Activated CD8-positive, alpha-beta T cell treated with anti-CD3 and anti-CD28 coated beads for 36 hours (primary cell): ENCODE data around the gene STRIP1. TPM values are rescaled to one million over a fixed set of nuclear protein-coding genes. Genes with fewer than 3 reads are reported as not detected.

ENCODE experiments used
- ATAC-seq: fragments of 200-7000 bp; cut with Tn5 transposase; one replicate; pipeline ENCODE4 v1.10.0; 2021; ENCODE audit warnings: mild to moderate bottlenecking, moderate library complexity
- CTCF ChIA-PET: fragments of 350-600 bp; sonication (Branson Sonifier 250); formaldehyde crosslinking; loops from one replicate; lab custom pipeline; 2021; ENCODE audit warnings: antibody characterized with exemption; lab: Charles Lee
- POLR2A ChIA-PET: fragments of 350-600 bp; sonication (Branson Sonifier 250); formaldehyde crosslinking; loops from one replicate; lab custom pipeline; 2021; ENCODE audit warnings: antibody characterized with exemption; lab: Charles Lee
- DNase-seq: peaks from one replicate; pipeline ENCODE4 v3.0.0-alpha.2; 2020
- H3K27ac Mint-ChIP-seq: one replicate; pipeline ENCODE4 v1.8.0; 2021; ENCODE audit warnings: mild to moderate bottlenecking, mixed read lengths
- H3K27me3 Mint-ChIP-seq: one replicate; pipeline ENCODE4 v1.8.0; 2021; ENCODE audit warnings: mixed read lengths
- H3K36me3 Mint-ChIP-seq: one replicate; pipeline ENCODE4 v1.8.0; 2021; ENCODE audit warnings: low read depth, mixed read lengths
- H3K4me1 Mint-ChIP-seq: one replicate; pipeline ENCODE4 v1.8.0; 2021; ENCODE audit warnings: low read depth, mixed read lengths
- H3K4me3 Mint-ChIP-seq: one replicate; pipeline ENCODE4 v1.8.0; 2021; ENCODE audit warnings: mild to moderate bottlenecking, moderate library complexity, mixed read lengths
- H3K9me3 Mint-ChIP-seq: one replicate; pipeline ENCODE4 v1.8.0; 2021; ENCODE audit warnings: mixed read lengths
- CTCF ChIP-seq: fragments of 200-600 bp; IDR thresholded peaks from one replicate; pipeline ENCODE4 v1.8.0; 2022; ENCODE audit warnings: antibody characterized with exemption, mild to moderate bottlenecking
- intact Hi-C: fragments of 100-400 bp; cut with micrococcal nuclease; formaldehyde crosslinking; loops from one replicate; pipeline ENCODE4 v1.10.0; 2022
- total RNA-seq, 2 experiments: library from RNA; stranded (reverse); gene quantifications; one replicate each; pipeline ENCODE4 v1.2.3, GENCODE V29; 2021

STRIP1 gene
- total RNA-seq, 2 experiments from 2014 or later, result 24.6 to 24.8 TPM

GRCh38 chr1:109988349-109988914 lies 46.0 kb upstream of the STRIP1 start:
- H3K4me3 Mint-ChIP-seq, result no peak overlapping the region
- no peaks in the 10 kb centered on the region for H3K27me3 Mint-ChIP-seq
- H3K9me3 Mint-ChIP-seq, result no peaks in the 10 kb centered on the region
- ChIA-PET CTCF (interaction anchor here (1.3 to 18.3 kb wide), 3 partner anchors 41 to 348 kb away, joined by 5 to 745 read pairs (median 6); no protein-coding TSS in a partner anchor), POLR2A (interaction anchor here (1.0 to 1.7 kb wide), 3 partner anchors 73 to 333 kb away, joined by 3 to 4 read pairs (median 3); no protein-coding TSS in a partner anchor)
- peaks cover 17% of the 10 kb centered on the region for H3K36me3 Mint-ChIP-seq
- DNase-seq (no peak), ATAC-seq (no peak)
- peaks cover 47% of the 10 kb centered on the region for H3K4me1 Mint-ChIP-seq
- intact Hi-C loops, result loop anchor here (5.0 kb wide), 1 partner anchor 441 kb away; the partner anchor contains the start of gene GNAI3
- no peak overlapping the region for H3K27ac Mint-ChIP-seq
- no peak for TF ChIP-seq CTCF

DNA sequence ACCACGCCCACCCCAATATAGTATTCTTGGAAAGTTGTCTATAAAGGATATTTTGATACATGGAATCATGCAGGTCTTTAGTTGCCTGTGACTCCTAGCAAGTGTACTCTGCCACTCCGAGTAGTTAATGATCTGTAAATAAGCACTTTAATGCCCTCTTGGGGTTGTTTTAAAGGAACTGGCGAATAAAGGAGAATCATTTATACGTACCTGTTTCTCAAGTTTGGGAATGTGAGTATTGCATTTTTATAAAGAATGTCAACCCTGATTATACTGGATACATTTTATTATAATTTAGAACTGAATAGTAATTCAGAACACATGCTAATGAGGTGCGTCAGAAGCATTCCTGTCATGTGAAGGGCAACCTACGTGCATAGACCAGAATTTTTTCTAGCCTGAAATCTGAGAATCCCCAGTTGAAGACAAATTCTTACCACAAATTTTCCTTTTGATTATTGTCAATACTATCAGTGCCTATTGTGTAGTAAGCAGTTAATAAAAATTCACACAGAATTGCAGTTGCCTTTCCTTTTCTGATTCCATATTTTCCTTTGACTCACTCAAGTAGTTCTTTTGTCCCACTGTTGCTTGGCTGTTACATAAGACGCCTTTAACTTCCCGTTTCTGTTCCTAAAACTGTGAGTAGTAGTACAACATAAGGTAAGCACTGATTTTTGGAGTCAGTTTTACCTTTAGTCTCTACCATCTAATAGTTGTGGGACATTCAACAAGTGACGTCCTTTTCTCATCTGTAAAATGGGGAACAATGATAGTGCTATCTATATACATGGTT lies 44.7 kb upstream of the STRIP1 start:
- intact Hi-C loops, result loop anchor here (5.0 kb wide), 1 partner anchor 442 kb away; the partner anchor contains the start of gene GNAI3
- ATAC-seq (no peak), DNase-seq (no peak)
- Mint-ChIP-seq H3K9me3 (no peaks in the 10 kb centered on the region), H3K27ac (no peak overlapping the region), H3K4me3 (no peak overlapping the region), H3K4me1 (peaks cover 51% of the 10 kb centered on the region), H3K36me3 (peaks cover 15% of the 10 kb centered on the region), H3K27me3 (no peaks in the 10 kb centered on the region)
- TF ChIP-seq CTCF, result no peak
- POLR2A ChIA-PET, result interaction anchor here (1.0 to 1.7 kb wide), 2 partner anchors 74 to 199 kb away, joined by 3 to 4 read pairs; no protein-coding TSS in a partner anchor
- CTCF ChIA-PET, result interaction anchor here (1.0 to 18.3 kb wide), 3 partner anchors 9 to 208 kb away, joined by 3 to 745 read pairs (median 3); no protein-coding TSS in a partner anchor

DNA sequence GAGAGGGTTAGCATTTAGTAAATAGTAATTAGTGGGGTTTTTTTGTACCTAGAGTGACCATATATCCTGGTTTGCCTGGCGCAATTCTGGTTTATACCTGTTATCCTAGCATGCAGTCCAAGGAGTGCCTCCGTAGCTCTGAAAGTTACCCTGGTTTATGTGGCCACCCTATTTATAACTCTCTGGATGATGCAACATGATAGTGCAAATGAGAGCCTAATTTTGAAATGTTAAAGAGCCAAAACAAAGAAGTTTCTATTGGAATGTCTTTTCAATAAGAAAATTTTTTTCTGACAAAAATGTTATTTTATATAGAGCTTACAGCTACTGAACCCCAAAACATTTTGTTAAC lies 44.1 kb upstream of the STRIP1 start:
- Mint-ChIP-seq H3K4me3 (no peak overlapping the region), H3K9me3 (no peaks in the 10 kb centered on the region), H3K36me3 (peaks cover 14% of the 10 kb centered on the region), H3K4me1 (peaks cover 51% of the 10 kb centered on the region), H3K27me3 (no peaks in the 10 kb centered on the region), H3K27ac (no peak overlapping the region)
- ATAC-seq (no peak), DNase-seq (no peak)
- POLR2A ChIA-PET, result no interaction called here
- no peak for TF ChIP-seq CTCF
- CTCF ChIA-PET, result interaction anchor here (1.0 kb wide), 2 partner anchors 10 to 17 kb away, joined by 3 read pairs; no protein-coding TSS in a partner anchor
- intact Hi-C loops, result no loop called here

GRCh38 chr1:109991400-109991925 lies 43.0 kb upstream of the STRIP1 start:
- intact Hi-C loops, result no loop called here
- H3K36me3 Mint-ChIP-seq, result peaks cover 14% of the 10 kb centered on the region
- no peaks in the 10 kb centered on the region for H3K9me3 Mint-ChIP-seq
- no peaks in the 10 kb centered on the region for H3K27me3 Mint-ChIP-seq
- ATAC-seq (no peak), DNase-seq (no peak)
- CTCF ChIA-PET, result interaction anchor here (1.1 kb wide), 1 partner anchor 218 kb away, joined by 3 read pairs; no protein-coding TSS in a partner anchor
- peaks cover 41% of the 10 kb centered on the region for H3K4me1 Mint-ChIP-seq
- POLR2A ChIA-PET, result no interaction called here
- H3K27ac Mint-ChIP-seq, result no peak overlapping the region
- no peak for TF ChIP-seq CTCF
- H3K4me3 Mint-ChIP-seq, result no peak overlapping the region
